HG02943 (cell line): Measurements from ENCODE around the gene RRAGC.
"Not testable (repeated sequence)": the region's sequence is repeated elsewhere in the genome, so short reads cannot be mapped to it uniquely, and the experiment has no call there.

ENCODE experiments used
- ATAC-seq: cut with Tn5 transposase; IDR thresholded peaks from one replicate; pipeline ENCODE4 v1.9.1; 2021; ENCODE audit warnings: mild to moderate bottlenecking, low read depth, moderate library complexity; ENCODE audit not compliant: unreplicated experiment

RRAGC gene

GRCh38 chr1:38818175-38818976, 41.2 kb downstream of the RRAGC start:
- ATAC-seq = no peak

- no peak for ATAC-seq
These were observed 42.1 kb downstream of the RRAGC start for GRCh38 chr1:38817267-38818174.

GRCh38 chr1:38815903-38816627, 43.5 kb downstream of the RRAGC start:
- peak; percentile 80 for ATAC-seq

- ATAC-seq = no peak
These were observed 44.5 kb downstream of the RRAGC start for GRCh38 chr1:38814984-38815464.

- no peak for ATAC-seq
These were observed 45.1 kb downstream of the RRAGC start for GRCh38 chr1:38814444-38814983.

GRCh38 chr1:38812981-38813380, 46.6 kb downstream of the RRAGC start:
- no peak for ATAC-seq

- ATAC-seq = not testable (repeated sequence)
These were observed 48.1 kb downstream of the RRAGC start for GRCh38 chr1:38811466-38811865.

- ATAC-seq = no peak
These were observed 53.5 kb downstream of the RRAGC start for GRCh38 chr1:38806090-38806489.

- no peak for ATAC-seq
These were observed 54.5 kb downstream of the RRAGC start for GRCh38 chr1:38805036-38805435.

GRCh38 chr1:38804062-38804886, 55.3 kb downstream of the RRAGC start:
- ATAC-seq = no peak

GRCh38 chr1:38803647-38804046, 55.9 kb downstream of the RRAGC start:
- no peak for ATAC-seq

GRCh38 chr1:38800720-38801671, 58.6 kb downstream of the RRAGC start:
- ATAC-seq = no peak

- no peak for ATAC-seq
These were observed 66.3 kb downstream of the RRAGC start for GRCh38 chr1:38793299-38793698.

GRCh38 chr1:38791892-38792291, 67.7 kb downstream of the RRAGC start:
- ATAC-seq = no peak

- no peak for ATAC-seq
These were observed 68.4 kb downstream of the RRAGC start for GRCh38 chr1:38791164-38791515.

GRCh38 chr1:38790422-38791163, 69.0 kb downstream of the RRAGC start:
- ATAC-seq = no peak

GRCh38 chr1:38789498-38790169, 69.9 kb downstream of the RRAGC start:
- ATAC-seq = no peak
